SK-N-MC (cell line): ENCODE results near the gene TRIP6.

Source experiments
- EZH2 ChIP-seq: fragments of 200-600 bp; sonication (generic); IDR thresholded peaks from one replicate; pipeline ENCODE4 v1.6.1; 2017; ENCODE audit warnings: antibody characterized with exemption
- FOXP2 ChIP-seq: optimal IDR thresholded peaks from 2 replicates; pipeline ENCODE3; 2011; ENCODE audit warnings: mild to moderate bottlenecking, moderate library complexity; ENCODE audit not compliant: insufficient read depth; ENCODE audit errors: extremely low read length, control extremely low read depth
- POLR2AphosphoS5 ChIP-seq: IDR thresholded peaks from 2 replicates; pipeline ENCODE4 v1.6.1; 2012; ENCODE audit warnings: mild to moderate bottlenecking, low read depth, low read length, borderline replicate concordance

GRCh38 chr7:100826514-100827329, 40.5 kb upstream of the TRIP6 start:
- TF ChIP-seq EZH2: no peak
- TF ChIP-seq POLR2AphosphoS5: no peak
- no peak for TF ChIP-seq FOXP2
